HG03432 (cell line): Measurements from ENCODE around the gene RGPD8.
A peak's percentile ranks its signal among the peaks of the same experiment; 100 is the strongest.
"Not testable (repeated sequence)": the region's sequence is repeated elsewhere in the genome, so short reads cannot be mapped to it uniquely, and the experiment has no call there.

ENCODE experiments used
- ATAC-seq: cut with Tn5 transposase; IDR thresholded peaks from one replicate; pipeline ENCODE4 v1.9.1; 2021; ENCODE audit warnings: mild to moderate bottlenecking, moderate library complexity; ENCODE audit not compliant: unreplicated experiment

The RGPD8 gene

GRCh38 chr2:112435716-112436431 is 2.4 kb upstream of the RGPD8 start:
- ATAC-seq, result not testable (repeated sequence)

- ATAC-seq, result not testable (repeated sequence)
Measured at GRCh38 chr2:112434890-112435715, 1.7 kb upstream of the RGPD8 start.

DNA sequence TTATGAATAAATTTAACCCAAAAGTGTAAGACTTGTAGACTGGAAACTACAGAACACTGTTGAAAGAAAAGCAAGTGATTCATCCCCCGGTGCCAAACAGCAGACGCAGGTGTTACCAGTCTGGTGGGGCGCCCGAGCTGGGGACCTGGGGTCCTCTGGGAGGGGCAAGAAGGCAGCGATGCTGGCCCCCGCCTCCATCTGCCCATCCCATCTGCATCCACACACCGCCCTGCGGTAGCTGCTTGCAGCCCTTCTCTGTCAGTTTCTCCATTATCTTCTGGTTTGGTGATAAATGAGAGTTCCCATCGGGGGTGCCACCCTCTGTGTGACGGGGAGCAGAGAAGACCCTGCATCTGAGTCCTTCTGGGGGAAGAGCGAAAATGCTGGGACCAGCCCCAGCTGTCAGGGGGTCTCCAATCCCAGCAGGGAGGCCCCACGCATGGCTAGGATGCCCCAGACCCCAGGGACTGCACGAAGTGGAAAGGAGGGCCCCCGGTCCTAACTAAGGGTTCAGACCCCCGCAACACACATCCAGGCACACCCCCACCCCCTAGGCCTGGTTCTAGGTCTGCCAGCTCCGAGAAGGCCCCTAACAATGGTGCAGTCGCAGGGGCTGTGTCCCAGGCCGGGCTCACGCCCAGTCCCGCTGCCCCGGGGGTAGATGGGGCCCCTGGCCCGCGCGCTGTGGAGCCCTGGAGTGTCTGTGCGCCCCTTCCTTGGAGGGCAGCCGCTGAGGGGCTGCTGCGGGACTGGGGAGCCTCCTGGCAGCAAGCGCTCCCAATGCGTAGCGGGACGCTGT is 686 bp upstream of the RGPD8 start:
- no peak for ATAC-seq

- ATAC-seq, result not testable (repeated sequence)
Measured at GRCh38 chr2:112432735-112433479, 538 bp downstream of the RGPD8 start.

- ATAC-seq, result not testable (repeated sequence)
Measured at GRCh38 chr2:112432390-112432734, 1.1 kb downstream of the RGPD8 start.

DNA sequence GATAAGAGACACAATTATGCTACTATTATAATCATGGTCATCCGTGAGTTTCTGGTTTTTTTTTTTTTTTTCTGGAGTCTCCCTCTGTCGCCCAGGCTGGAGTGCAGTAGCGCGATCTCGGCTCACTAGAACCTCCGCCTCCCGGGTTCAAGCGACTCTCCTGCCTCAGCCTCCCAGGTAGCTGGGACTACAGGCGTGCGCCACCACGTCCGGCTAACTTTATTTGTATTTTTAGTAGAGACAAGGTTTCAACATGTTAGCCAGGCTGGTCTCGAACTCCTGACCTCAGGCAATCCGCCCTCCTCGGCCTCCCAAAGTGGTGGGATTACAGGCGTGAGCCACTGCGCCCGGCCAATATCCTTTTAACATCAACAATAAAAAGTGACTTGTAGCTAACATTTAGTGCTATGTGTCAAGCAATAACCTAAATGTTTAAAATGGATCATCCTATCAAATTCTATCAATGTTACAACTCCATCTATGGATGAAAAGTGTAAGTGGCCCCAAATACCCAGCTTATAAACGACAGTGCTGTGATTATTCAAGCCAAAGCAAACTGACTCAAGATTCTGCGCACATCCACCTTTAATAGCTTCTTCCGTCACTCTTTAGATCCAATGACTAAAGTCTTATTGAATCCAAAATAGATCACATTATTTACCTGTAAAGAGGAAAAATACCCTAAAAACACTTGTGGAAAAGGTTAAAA is 1.7 kb downstream of the RGPD8 start:
- not testable (repeated sequence) for ATAC-seq

DNA sequence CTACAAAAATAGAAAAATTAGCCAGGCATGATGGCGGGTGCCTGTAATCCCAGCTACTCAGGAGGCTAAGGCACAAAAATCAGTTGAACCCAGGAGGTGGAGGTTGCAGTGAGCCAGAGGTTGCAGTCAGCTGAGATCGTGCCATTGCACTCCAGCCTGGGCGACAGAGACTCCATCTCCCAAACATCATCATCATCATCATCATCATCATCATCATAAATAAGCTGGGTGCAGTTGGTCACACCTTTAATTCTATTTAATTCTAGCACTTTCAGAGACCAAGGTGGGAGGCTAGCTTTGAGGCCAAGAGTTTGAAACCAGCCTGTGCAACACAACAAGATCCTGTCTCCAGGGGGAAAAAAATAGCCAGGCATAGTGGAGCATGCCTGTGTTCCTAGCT is 8.9 kb downstream of the RGPD8 start:
- ATAC-seq, result not testable (repeated sequence)

GRCh38 chr2:112416860-112417259 is 16.6 kb downstream of the RGPD8 start:
- ATAC-seq, result not testable (repeated sequence)

DNA sequence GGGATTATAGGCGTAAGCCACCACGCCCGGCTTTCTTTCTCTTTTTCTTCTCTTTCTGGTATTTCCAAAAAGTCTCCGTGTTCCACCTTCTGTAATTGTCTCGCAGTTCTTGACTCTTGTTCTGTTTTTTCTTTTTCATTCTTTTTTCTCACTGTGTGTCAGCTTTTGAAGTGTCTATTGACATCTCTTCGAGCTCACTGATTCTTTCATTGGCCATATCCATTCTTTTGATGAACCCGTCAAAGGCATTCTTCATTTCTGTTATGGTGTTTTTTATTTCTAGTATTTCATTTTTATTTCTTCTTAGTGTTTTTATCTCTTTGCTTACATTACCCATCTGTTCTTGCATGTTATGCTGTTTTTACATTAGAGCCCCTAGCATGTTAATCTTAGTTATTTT is 73.4 kb downstream of the RGPD8 start:
- not testable (repeated sequence) for ATAC-seq

- not testable (repeated sequence) for ATAC-seq
Measured at GRCh38 chr2:112354335-112354734, 79.1 kb downstream of the RGPD8 start.

DNA sequence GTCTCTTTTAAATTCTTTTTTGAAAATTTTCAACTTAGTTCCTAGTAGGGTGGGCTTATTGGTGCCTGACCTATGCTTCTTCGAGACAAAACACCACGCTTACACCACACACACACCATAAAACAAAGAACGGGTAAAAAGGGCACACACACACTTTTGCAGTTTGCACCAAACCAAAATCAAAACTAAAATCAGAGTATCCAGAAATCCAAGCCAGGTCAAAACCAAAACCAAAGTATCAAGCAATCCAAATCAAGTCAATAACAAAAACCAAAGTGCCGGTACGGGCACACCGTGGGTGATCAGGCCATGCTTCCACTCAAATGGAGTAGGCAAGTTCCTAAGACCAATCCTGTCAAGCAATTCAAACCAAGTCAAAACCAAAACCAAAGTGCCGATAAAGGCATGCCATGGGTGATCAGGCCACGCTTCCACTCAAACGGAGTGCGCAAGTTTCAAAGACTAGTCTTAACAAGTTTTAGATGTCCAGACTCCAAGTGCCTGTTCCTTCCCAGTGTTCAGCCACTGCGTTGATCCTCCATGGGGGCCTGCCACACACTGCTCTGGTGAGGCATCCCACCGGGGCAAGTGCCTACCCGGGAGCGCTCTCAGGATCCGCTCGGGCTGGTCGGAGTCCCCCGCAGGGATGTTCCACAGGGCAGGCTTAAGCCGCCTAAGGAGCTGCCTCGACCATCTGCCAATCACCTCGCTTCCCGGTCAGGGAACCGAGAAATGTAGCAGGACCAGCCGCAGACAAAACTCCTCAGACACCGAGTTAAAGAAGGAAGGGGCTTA is 80.4 kb downstream of the RGPD8 start:
- not testable (repeated sequence) for ATAC-seq

DNA sequence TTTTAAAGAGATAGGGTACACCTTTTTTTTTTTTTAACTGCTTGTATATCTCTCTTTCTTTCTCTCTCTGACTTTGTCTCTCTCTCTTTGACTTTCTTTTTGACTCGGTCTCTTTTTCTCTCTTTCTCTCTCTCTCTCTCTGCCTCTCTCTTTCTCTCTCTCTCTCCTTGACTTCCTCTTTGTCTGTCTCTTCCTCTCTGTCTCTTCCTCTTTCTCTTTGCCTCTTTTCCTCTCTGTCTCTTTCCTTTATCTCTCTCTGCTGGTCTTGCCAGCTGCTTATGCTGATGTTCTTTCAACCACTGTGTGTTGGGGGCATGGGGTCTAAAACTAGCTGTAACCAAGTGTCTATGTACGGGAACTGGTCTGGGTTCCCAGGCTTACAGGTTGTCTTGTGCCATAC is 81.2 kb downstream of the RGPD8 start:
- ATAC-seq, result not testable (repeated sequence)

GRCh38 chr2:112345030-112346027 is 88.1 kb downstream of the RGPD8 start:
- ATAC-seq, result no peak

DNA sequence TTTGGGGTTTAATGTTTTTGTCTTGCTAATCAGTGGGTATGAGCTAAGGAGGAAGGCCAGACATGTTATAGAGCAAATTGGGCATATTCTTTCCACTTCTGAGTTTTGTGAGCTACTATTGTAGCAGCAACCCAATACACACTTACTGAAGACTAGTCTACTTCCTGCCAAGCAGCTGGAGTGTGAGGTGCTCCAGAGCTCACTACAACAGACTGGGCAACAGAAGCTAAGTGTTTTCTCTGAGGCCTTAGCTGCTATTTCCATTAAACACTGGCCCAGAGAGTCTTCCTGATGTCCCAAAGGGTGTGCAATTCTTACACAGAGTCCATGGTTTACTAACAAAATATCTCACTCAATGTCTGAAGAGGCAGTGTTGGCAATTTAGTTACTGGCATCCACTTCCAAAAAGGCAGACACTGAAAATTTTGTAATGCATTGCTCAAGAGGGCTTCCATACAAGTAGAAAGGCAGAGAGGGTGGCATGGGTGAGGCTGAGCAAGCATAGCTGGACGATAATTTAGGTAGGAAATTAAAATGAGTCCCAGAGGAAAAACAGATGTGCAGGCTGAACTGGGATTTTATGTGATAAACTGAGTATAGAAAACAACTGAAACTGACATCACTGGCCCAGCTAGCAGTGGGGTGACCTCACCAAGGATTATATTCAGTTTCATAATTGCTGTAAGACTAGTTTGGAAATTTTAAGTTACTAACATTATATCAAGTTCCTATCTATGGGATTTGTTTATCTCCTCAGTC is 89.4 kb downstream of the RGPD8 start:
- peak; percentile 49 for ATAC-seq

- ATAC-seq, result no peak
Measured at GRCh38 chr2:112342067-112342550, 91.3 kb downstream of the RGPD8 start.

GRCh38 chr2:112340475-112341267 is 92.8 kb downstream of the RGPD8 start:
- ATAC-seq, result no peak
